WTC11 (cell line): ENCODE data around the gene UGT1A8.
"Not testable (repeated sequence)": the region's sequence is repeated elsewhere in the genome, so short reads cannot be mapped to it uniquely, and the experiment has no call there.

Source experiments
- ATF1 ChIP-seq: sonication (generic); formaldehyde crosslinking; IDR thresholded peaks from 2 replicates; pipeline ENCODE4 v1.8.1; 2023; ENCODE audit warnings: mild to moderate bottlenecking, moderate library complexity, missing genetic modification reagents
- CTCF ChIP-seq: fragments of 200-600 bp; IDR thresholded peaks from 2 replicates; pipeline ENCODE4 v1.8.0; 2022; ENCODE audit warnings: antibody characterized with exemption
- ZNF232 ChIP-seq: sonication (generic); formaldehyde crosslinking; IDR thresholded peaks from 2 replicates; pipeline ENCODE4 v1.8.0; 2022; ENCODE audit warnings: mild to moderate bottlenecking, missing genetic modification reagents
- TF ChIP-seq, protein P1 (sequence below): fragments of 250-450 bp; sonication (Bioruptor Pico); IDR thresholded peaks from 2 replicates; pipeline ENCODE4 v1.9.0; 2021; ENCODE audit warnings: mild to moderate bottlenecking, borderline replicate concordance

GRCh38 chr2:233745838-233746237 lies 128.4 kb downstream of the UGT1A8 start:
- not testable (repeated sequence) for TF ChIP-seq CTCF, ZNF232, ATF1
- TF ChIP-seq, protein P1, sequence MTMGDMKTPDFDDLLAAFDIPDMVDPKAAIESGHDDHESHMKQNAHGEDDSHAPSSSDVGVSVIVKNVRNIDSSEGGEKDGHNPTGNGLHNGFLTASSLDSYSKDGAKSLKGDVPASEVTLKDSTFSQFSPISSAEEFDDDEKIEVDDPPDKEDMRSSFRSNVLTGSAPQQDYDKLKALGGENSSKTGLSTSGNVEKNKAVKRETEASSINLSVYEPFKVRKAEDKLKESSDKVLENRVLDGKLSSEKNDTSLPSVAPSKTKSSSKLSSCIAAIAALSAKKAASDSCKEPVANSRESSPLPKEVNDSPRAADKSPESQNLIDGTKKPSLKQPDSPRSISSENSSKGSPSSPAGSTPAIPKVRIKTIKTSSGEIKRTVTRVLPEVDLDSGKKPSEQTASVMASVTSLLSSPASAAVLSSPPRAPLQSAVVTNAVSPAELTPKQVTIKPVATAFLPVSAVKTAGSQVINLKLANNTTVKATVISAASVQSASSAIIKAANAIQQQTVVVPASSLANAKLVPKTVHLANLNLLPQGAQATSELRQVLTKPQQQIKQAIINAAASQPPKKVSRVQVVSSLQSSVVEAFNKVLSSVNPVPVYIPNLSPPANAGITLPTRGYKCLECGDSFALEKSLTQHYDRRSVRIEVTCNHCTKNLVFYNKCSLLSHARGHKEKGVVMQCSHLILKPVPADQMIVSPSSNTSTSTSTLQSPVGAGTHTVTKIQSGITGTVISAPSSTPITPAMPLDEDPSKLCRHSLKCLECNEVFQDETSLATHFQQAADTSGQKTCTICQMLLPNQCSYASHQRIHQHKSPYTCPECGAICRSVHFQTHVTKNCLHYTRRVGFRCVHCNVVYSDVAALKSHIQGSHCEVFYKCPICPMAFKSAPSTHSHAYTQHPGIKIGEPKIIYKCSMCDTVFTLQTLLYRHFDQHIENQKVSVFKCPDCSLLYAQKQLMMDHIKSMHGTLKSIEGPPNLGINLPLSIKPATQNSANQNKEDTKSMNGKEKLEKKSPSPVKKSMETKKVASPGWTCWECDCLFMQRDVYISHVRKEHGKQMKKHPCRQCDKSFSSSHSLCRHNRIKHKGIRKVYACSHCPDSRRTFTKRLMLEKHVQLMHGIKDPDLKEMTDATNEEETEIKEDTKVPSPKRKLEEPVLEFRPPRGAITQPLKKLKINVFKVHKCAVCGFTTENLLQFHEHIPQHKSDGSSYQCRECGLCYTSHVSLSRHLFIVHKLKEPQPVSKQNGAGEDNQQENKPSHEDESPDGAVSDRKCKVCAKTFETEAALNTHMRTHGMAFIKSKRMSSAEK: not testable (repeated sequence)
